HepG2 (cell line): ENCODE data around the gene TAF1C. TPM values are rescaled to one million over a fixed set of nuclear protein-coding genes. Genes with fewer than 3 reads are reported as not detected.

Experiments
- ATAC-seq: fragments of 200-7000 bp; cut with Tn5 transposase; 3 replicates; pipeline ENCODE4 v1.9.1; 2020; ENCODE audit warnings: mild to moderate bottlenecking, moderate library complexity
- BruUV-seq: library from RNA; stranded (reverse); fragments of 400-500 nt; replicated peaks from 2 replicates; lab custom pipeline; 2021; lab: Mats Ljungman, UMichigan
- CTCF ChIA-PET: fragments of 300-600 bp; formaldehyde crosslinking; extraction: SDS; loops from one replicate; lab custom pipeline; 2021; ENCODE audit warnings: low total read pairs, inconsistent platforms, low intra/inter-chr PET ratio; lab: Yijun Ruan, JAX
- POLR2A ChIA-PET: fragments of 350-600 bp; sonication (Branson Sonifier 250); formaldehyde crosslinking; loops from one replicate; lab custom pipeline; 2020; ENCODE audit warnings: antibody characterized with exemption, inconsistent platforms; lab: Yijun Ruan, JAX
- DNase-seq: peaks from one replicate; pipeline ENCODE4 v3.0.0-alpha.2; 2015; ENCODE audit warnings: low spot score
- FAIRE-seq: peaks from 3 replicates; lab custom pipeline; 2011; peaks lifted over from hg19 to GRCh38; lab: Jason Lieb, UNC
- H2AFZ ChIP-seq: one replicate; pipeline ENCODE4 v1.6.1; 2011; ENCODE audit warnings: low read length, inconsistent platforms
- H3K27ac ChIP-seq: fragments of 300-600 bp; 3 replicates; pipeline ENCODE4 v1.8.0; 2011; ENCODE audit warnings: mixed run types, mild to moderate bottlenecking, mixed read lengths, low read length, inconsistent platforms; ENCODE audit not compliant: insufficient read depth; ENCODE audit errors: extremely low read length
- H3K27me3 ChIP-seq, 2 experiments: fragments of 200-600 bp in 1 of 2; 2 replicates in 1 of 2; 3 replicates in 1 of 2; pipeline versions ENCODE4 v1.6.0 to v1.8.0; 2011; ENCODE audit warnings: low read length in 2 of 2, mild to moderate bottlenecking in 2 of 2, moderate library complexity in 2 of 2, inconsistent platforms in 1 of 2; ENCODE audit not compliant: insufficient read depth in 2 of 2, control insufficient read depth in 1 of 2
- H3K36me3 ChIP-seq, 2 experiments: fragments of 200-600 bp in 1 of 2; replicated peaks in 1 of 2; 2 replicates in 1 of 2; 3 replicates in 1 of 2; pipeline versions ENCODE4 v1.5.1 to v1.8.0; 2011; ENCODE audit warnings: low read length in 2 of 2, inconsistent platforms in 1 of 2; ENCODE audit not compliant: insufficient read depth in 2 of 2, control insufficient read depth in 1 of 2
- H3K4me1 ChIP-seq: 2 replicates; pipeline ENCODE4 v1.5.1; 2012; ENCODE audit warnings: low read length, inconsistent platforms; ENCODE audit not compliant: insufficient read depth
- H3K4me2 ChIP-seq: 2 replicates; pipeline ENCODE4 v1.6.0; 2011; ENCODE audit warnings: low read depth, low read length, inconsistent platforms
- H3K4me3 ChIP-seq, 3 experiments: fragments of 200-600 bp in 1 of 3; sonication (generic), shearing (Covaris generic) in 1 of 3; replicated peaks in 1 of 3; 2 replicates each; pipeline ENCODE4 v1.5.1; 2011 to 2016; ENCODE audit warnings: low read length in 3 of 3, inconsistent platforms in 2 of 3, low read depth in 2 of 3, mild to moderate bottlenecking in 2 of 3, control low read depth in 1 of 3, mixed read lengths in 1 of 3; ENCODE audit not compliant: insufficient read depth in 1 of 3
- H3K79me2 ChIP-seq: one replicate; pipeline ENCODE4 v1.6.1; 2011; ENCODE audit warnings: low read length, inconsistent platforms; ENCODE audit not compliant: insufficient read depth
- H3K9ac ChIP-seq: 2 replicates; pipeline ENCODE4 v1.6.0; 2011; ENCODE audit warnings: mild to moderate bottlenecking, low read depth, low read length, inconsistent platforms; ENCODE audit not compliant: insufficient read depth
- H3K9me3 ChIP-seq: 2 replicates; pipeline ENCODE4 v1.5.1; 2012; ENCODE audit warnings: mild to moderate bottlenecking, low read length
- H4K20me1 ChIP-seq: 2 replicates; pipeline ENCODE4 v1.6.0; 2011; ENCODE audit warnings: inconsistent platforms, mild to moderate bottlenecking, low read length, moderate library complexity; ENCODE audit not compliant: insufficient read depth
- EED ChIP-seq: sonication (generic); formaldehyde crosslinking; IDR thresholded peaks from 2 replicates; pipeline ENCODE4 v1.5.0; 2020; ENCODE audit warnings: mild to moderate bottlenecking, missing genetic modification reagents
- RAD51 ChIP-seq: fragments of 450-650 bp; IDR thresholded peaks from 2 replicates; pipeline ENCODE4 v1.6.1; 2016; ENCODE audit warnings: borderline replicate concordance
- RBAK ChIP-seq: sonication (generic); formaldehyde crosslinking; IDR thresholded peaks from 2 replicates; pipeline ENCODE4 v1.5.1; 2020; ENCODE audit warnings: mild to moderate bottlenecking, missing genetic modification reagents
- ZFYVE20 ChIP-seq: sonication (generic); formaldehyde crosslinking; IDR thresholded peaks from 2 replicates; pipeline ENCODE4 v1.8.0; 2023; ENCODE audit warnings: low read depth, mild to moderate bottlenecking, moderate library complexity, missing genetic modification reagents, borderline replicate concordance
- ZNF451 ChIP-seq: sonication (generic); formaldehyde crosslinking; IDR thresholded peaks from 2 replicates; pipeline ENCODE4 v1.5.0; 2020; ENCODE audit warnings: mild to moderate bottlenecking, missing genetic modification reagents
- ZNF746 ChIP-seq: sonication (generic); formaldehyde crosslinking; IDR thresholded peaks from 2 replicates; pipeline ENCODE4 v1.8.0; 2022; ENCODE audit warnings: mild to moderate bottlenecking, missing genetic modification reagents
- WGBS: methylation state at CpG from one replicate; pipeline ENCODE4 v1.1.6; 2017; ENCODE audit warnings: low lambda C conversion rate; 5-methylcytosine and 5-hydroxymethylcytosine counted together
- in situ Hi-C: cut with HindIII; loops from 2 replicates; pipeline ENCODE4 v1.10.0; 2017; ENCODE audit warnings: low pct_unique_long_range_greater_than_20kb; ENCODE audit not compliant: extremely low pct_ligation_motif_present
- intact Hi-C: fragments of 100-400 bp; cut with micrococcal nuclease; formaldehyde crosslinking; loops from one replicate; pipeline ENCODE4 v1.10.0; 2022; ENCODE audit not compliant: unreplicated experiment
- polyA plus RNA-seq, 8 experiments: library from polyadenylated mRNA; depleted of rRNA in 3 of 8; stranded (reverse) in 7 of 8; unstranded in 1 of 8; fragments of >200 nt; fragmentation: Illumina TruSeq in 4 of 8; extraction: Trizol in 4 of 8; gene quantifications; 2 replicates each; pipeline versions ENCODE4 v1.2.1 to v1.2.3, GENCODE V29; 2011 to 2016; ENCODE audit warnings: low read depth in 4 of 8, missing spikeins in 1 of 8, mixed read lengths in 1 of 8; ENCODE audit not compliant: insufficient read depth in 1 of 8
- total RNA-seq, 5 experiments: library from RNA; depleted of rRNA; stranded (reverse); fragments of >200 nt; fragmentation: Illumina TruSeq; extraction: Trizol; gene quantifications; 2 replicates each; pipeline ENCODE4 v1.2.3, GENCODE V29; 2016; ENCODE audit warnings: low read depth in 1 of 5
- TF ChIP-seq, protein P1 (sequence below): sonication (generic); formaldehyde crosslinking; conservative IDR thresholded peaks from 2 replicates; pipeline ENCODE4 v1.5.0; 2020; ENCODE audit warnings: missing genetic modification reagents
- TF ChIP-seq, protein P2 (sequence below): sonication (generic); formaldehyde crosslinking; IDR thresholded peaks from 2 replicates; pipeline ENCODE4 v1.8.0; 2022; ENCODE audit warnings: missing genetic modification reagents, mild to moderate bottlenecking, borderline replicate concordance

The TAF1C gene
- total and polyA plus RNA-seq, 2 of the 13 experiments (the other 11 are each of a cell fraction or from before 2014, with no cell fraction given) = 15.6 to 20.8 TPM

DNA sequence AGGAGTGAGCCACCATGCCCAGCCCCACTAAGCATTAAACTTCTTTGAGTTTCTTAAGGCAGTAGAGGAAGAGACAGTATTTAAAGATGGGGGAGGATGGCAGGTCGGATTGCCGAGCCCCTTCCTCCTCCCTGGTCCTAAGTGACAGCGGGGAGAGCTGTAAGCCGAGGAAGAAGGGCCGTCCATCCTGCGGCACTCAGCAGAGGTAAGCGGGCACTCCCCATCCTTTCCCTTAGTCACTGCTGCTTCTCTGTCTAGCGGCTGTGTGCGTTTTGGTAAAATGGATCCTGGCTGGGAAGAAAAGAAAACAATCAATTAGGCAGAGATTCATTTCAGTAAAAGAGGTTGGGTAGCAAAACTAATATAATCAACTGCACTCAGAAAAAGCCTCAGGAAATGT lies 27.9 kb downstream of the TAF1C start:
- TF ChIP-seq, protein P1, sequence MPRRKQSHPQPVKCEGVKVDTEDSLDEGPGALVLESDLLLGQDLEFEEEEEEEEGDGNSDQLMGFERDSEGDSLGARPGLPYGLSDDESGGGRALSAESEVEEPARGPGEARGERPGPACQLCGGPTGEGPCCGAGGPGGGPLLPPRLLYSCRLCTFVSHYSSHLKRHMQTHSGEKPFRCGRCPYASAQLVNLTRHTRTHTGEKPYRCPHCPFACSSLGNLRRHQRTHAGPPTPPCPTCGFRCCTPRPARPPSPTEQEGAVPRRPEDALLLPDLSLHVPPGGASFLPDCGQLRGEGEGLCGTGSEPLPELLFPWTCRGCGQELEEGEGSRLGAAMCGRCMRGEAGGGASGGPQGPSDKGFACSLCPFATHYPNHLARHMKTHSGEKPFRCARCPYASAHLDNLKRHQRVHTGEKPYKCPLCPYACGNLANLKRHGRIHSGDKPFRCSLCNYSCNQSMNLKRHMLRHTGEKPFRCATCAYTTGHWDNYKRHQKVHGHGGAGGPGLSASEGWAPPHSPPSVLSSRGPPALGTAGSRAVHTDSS (CRISPR knock-in tag) = no peak
- TF ChIP-seq, protein P2, sequence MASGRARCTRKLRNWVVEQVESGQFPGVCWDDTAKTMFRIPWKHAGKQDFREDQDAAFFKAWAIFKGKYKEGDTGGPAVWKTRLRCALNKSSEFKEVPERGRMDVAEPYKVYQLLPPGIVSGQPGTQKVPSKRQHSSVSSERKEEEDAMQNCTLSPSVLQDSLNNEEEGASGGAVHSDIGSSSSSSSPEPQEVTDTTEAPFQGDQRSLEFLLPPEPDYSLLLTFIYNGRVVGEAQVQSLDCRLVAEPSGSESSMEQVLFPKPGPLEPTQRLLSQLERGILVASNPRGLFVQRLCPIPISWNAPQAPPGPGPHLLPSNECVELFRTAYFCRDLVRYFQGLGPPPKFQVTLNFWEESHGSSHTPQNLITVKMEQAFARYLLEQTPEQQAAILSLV = no peak
- TF ChIP-seq ZNF451 (CRISPR knock-in tag) (no peak), RAD51 (no peak), ZFYVE20 (no peak), ZNF746 (CRISPR knock-in tag) (no peak), RBAK (CRISPR knock-in tag) (no peak), EED (CRISPR knock-in tag) (no peak)
- Histone ChIP-seq H3K36me3 (no peaks in the 10 kb centered on the region), H3K27ac (no peak overlapping the region), H3K79me2 (no peaks in the 10 kb centered on the region), H3K27me3 (peaks cover 2 to 69% of the 10 kb centered on the region in 2 experiments), H4K20me1 (no peaks in the 10 kb centered on the region; the same call in 1 of the 2 replicates), H3K4me3 (no peak overlapping the region), H3K4me1 (peaks cover 6% of the 10 kb centered on the region; the same call in 1 of the 2 replicates), H2AFZ (no peak overlapping the region), H3K9ac (no peak overlapping the region), H3K4me2 (no peak overlapping the region), H3K9me3 (no peaks in the 10 kb centered on the region)
- DNase-seq (no peak), FAIRE-seq (no peak), ATAC-seq (no peak)
- ChIA-PET CTCF (no interaction called here), POLR2A (no interaction called here)
- BruUV-seq = no TSS peak
- intact Hi-C loops (no loop called here), in situ Hi-C loops (no loop called here)
- 3% methylated on average over 9 of the region's 9 CpGs for WGBS
